GM18858 (cell line): Measurements from ENCODE around the gene INVS.

Experiments used
- ATAC-seq: cut with Tn5 transposase; IDR thresholded peaks from one replicate; pipeline ENCODE4 v1.9.1; 2021; ENCODE audit not compliant: unreplicated experiment

INVS gene

DNA sequence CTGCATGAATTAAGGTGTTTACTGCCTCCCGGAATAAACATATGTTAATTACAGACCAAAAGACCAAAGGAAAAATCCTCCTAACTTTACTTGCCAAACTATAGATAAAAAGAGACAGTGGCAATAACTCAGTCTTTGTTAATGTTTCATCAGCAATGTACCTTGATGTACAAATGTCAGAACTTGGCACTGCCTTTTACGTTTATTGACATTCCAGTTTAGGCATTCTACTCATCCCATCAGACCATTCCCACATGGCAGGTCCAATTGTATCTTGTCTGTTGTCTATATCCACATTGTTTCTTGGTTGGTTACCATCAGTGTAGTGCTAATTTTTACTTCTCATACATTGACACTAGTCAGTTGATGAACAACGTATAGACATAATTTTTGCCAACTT is 168.2 kb downstream of the INVS start:
- ATAC-seq, result no peak

DNA sequence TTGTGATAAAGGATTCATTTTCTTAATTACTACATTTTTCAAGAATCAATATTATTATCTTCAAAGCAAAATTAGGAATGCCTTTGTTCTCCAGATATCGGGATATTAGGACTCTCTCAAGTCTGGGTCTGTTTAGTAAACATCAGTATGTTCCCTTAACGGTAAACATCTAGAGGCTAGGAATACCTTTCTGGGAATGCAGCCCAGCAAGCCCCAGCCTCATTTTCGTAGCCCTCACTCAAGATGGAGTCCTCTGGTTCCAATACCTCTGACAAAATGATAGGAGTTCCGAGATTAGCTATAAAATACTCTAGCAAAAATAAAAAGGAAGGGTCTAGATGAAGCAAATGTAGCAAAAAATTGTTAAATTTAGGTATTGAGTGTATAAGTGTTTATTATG is 169.2 kb downstream of the INVS start:
- no peak for ATAC-seq

- no peak for ATAC-seq
Measured at GRCh38 chr9:100269656-100270055, 170.6 kb downstream of the INVS start.

DNA sequence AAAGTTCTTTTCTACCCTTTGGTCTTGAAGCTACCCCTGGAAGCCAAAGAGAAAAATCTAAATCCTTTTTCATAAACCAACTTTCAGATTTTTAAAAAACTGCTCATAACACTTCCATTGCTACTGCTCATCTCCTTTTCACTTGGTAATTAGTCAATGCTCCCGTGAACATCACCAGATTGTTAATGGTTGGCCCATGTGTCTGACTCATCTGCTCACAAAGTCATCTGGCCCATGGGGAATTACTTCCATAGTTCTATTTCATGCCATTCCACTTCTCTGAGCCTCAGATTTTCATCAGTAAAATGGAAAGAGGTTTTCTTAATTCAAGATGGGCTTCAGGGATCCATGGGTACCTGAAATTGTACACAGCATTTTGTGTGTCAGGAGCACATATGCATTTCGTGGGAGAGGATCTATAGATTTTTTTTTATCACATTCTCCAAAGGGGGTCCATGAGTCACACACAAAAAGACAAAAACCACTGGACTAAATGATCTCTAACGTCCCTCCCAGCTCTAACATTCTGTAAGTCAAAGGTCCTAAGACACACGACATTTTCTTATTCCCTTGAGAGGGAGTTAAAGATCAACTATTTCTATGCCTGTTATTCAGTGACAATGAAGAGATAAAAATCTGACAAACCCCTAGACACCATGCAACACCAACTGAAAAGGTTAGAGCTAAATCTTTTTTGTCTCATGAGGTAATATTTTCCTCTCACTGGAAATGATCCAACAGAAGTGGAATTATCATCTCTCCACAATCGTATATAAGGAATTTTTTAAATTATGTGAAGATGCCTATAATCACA is 178.3 kb downstream of the INVS start:
- no peak for ATAC-seq

GRCh38 chr9:100281066-100281465 is 182.0 kb downstream of the INVS start:
- no peak for ATAC-seq

DNA sequence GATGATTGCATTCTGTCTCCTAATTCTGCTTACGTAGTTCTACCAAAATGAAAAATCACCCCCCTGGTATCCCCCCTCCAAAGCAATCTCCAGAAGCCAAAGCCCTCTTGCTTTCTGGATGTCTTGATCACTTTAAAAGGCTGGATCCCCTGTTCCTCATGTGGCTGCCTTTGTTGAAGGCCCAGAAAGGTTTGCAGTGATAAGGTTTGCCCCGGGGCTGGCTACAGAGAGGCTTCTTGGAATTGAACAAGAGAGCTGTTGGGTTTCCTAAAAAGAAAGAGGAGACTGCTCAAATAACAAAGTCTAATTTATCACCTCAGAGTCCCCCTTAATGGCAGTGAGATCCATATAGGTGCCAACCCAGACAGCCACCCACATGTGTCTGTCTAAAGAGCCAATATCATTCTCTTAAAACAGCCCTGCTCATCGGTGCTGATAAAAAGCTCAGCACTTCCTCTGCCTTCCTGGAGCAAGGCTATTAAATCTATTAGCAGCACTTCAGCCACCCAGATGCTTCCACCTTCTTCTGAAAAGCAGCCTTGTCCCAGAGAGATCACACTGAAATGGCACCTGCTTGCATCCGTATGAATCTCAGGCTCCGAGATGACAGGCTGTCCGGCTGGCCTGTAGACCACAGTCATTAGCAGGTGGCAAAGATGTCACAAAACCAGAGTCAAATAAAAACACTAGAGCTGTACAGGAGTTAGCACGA is 182.8 kb downstream of the INVS start:
- no peak for ATAC-seq

DNA sequence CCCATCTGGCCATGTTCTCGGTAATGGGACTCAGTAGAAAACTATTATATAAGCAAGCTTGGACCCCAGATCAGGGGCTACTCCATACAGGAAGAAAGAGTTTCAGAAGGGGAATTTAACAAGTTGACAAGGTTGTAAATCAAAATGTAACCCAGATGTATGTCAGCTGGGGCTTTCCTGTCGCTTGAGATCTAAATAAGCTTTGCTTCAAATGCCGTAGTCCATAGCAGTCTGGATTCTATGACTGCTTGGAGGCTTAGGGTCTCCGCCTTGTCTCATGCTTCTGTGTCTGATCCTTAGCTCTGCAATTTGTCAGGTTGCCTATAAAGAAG is 183.3 kb downstream of the INVS start:
- no peak for ATAC-seq

GRCh38 chr9:100284247-100284646 is 185.2 kb downstream of the INVS start:
- ATAC-seq, result no peak

- ATAC-seq, result no peak
Measured at GRCh38 chr9:100285080-100285479, 186.0 kb downstream of the INVS start.

DNA sequence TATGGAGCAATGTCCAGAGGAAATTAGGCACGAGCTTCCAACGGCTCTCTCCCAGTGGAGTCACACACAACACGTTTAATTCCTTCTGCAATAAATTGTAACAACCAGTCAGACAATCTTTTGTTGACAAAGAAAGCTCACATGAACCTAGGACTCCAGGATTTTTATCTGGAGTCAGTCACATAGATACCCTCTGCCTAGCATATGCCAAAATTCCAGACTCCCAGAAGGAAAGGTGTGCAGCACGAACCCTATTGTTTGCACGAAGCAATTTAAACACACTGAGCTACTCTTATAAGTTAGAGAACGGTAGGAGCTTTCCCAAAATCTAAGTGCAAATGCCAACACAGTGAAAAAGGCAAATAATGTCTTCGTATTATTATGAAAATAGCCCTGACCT is 186.6 kb downstream of the INVS start:
- no peak for ATAC-seq

GRCh38 chr9:100286257-100286656 is 187.2 kb downstream of the INVS start:
- no peak for ATAC-seq

- ATAC-seq, result no peak
Measured at GRCh38 chr9:100287186-100287585, 188.1 kb downstream of the INVS start.

DNA sequence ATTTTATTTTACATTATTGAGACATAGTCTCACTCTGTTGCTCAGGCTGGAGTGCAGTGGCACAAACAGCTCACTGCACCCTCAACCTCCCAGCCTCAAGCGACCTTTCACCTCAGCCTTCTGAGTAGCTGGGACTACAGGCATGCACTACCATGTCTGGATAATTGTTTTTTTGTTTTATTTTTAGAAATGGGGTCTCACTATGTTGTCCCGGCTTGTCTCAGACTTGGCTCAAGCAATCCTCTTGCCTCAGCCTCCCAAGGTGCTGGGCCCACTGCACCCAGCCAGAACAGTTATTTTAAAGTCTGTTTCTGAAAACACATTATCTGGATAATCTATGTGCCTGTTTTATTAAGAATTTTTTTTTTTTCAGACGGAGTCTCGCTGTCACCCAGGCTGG is 191.7 kb downstream of the INVS start:
- ATAC-seq, result no peak

- no peak for ATAC-seq
Measured at GRCh38 chr9:100292414-100292813, 193.4 kb downstream of the INVS start.

GRCh38 chr9:100294341-100294740 is 195.3 kb downstream of the INVS start:
- no peak for ATAC-seq

GRCh38 chr9:100294806-100295205 is 195.8 kb downstream of the INVS start:
- ATAC-seq, result no peak

- no peak for ATAC-seq
Measured at GRCh38 chr9:100295240-100295639, 196.2 kb downstream of the INVS start.

GRCh38 chr9:100296407-100296806 is 197.4 kb downstream of the INVS start:
- no peak for ATAC-seq

GRCh38 chr9:100298378-100298777 is 199.3 kb downstream of the INVS start:
- ATAC-seq, result no peak

DNA sequence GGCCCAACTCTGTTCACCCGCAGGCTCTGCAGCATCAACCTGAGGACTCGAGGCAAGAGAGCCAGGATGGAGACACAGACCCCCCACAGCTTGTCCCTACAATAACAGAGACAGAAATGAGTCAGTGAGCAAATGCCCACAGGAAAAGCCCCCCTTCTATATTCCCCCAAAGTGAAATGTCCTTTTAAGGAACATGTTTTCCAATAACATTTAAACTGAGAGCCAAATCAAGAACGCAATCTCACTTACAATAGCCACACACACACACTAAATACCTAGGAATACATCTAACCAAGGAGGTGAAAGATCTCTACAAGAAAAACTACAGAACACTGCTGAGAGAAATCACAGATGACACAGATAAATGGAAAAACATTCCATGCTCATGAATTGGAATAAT is 204.7 kb downstream of the INVS start:
- ATAC-seq, result no peak

DNA sequence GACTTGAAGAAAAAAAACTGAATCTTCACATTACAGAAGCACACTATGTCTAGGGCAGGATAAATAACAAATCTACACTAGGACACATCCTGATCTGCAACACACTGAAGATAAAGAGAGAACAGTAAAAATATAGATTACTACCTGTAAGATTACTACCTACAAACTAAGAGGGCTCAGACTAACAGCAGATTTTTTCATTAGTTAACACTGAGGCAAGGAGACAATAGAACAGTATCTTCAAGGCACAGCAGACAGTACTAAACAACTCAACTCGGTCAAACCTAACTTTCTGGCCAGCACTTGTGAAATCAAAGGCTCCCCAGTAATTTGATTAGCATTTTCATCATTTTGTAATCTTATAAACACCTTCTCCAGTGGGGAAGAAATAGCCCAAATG is 207.2 kb downstream of the INVS start:
- ATAC-seq, result no peak

GRCh38 chr9:100307080-100307479 is 208.0 kb downstream of the INVS start:
- no peak for ATAC-seq
